Inflammatory macrophage treated with lipopolysaccharide for 1 hour (primary cell): ENCODE results near the gene DIP2C.
"Not testable (repeated sequence)": the region's sequence is repeated elsewhere in the genome, so short reads cannot be mapped to it uniquely, and the experiment has no call there.

ENCODE experiments used
- DNase-seq, 2 donors: peaks; one replicate each; pipeline ENCODE4 v3.0.0-alpha.2; 2020 to 2022

The DIP2C gene

DNA sequence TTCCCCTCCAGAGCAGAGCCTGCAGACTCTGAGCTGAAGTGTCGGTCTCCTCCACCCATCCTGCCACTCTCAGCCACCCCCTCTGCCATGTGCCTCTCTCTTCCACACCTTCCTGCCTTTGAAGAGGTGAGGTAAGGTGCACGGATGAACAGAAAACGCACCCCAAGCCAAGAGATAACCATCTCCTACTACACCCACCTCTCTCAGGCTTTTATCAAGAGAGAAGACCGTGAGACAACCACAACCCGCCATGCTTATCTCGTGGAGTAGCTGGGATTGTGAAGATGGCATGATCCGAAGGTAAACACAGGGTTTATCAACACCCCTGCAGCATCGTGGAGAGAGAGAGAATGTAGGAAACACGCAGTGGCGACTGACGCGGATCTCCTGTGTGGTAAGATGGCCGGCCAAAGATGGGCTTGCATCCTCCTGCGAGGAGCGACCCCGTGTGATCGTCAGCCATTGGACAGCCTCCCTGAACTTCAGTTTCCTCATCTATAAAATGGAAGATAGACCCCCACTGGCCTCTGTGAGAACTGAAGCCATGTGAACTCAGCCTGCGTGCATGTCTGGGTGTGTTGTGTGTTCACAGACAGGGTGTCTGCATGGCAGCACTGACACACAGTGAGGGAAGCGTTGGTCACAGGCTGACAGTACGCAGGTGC is 219.0 kb downstream of the DIP2C start:
- no peak for DNase-seq

DNA sequence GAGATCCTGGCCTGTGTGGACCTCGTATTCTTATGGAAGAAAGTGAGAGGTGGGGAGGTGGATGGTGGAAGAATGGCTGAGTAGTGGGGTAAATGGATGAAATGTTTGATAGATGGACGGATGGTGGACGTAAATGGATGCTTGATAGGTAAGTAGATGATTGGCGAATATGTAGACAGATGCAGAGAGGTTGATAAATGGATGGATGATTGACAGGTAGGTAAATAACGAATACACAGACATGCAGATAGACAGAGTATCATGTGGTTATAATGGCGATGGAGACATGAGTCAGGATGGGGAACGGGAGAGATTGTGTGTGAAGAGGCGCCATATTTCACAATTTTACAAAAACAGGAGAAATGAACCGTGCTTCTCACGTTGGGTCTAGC is 219.5 kb downstream of the DIP2C start:
- no peak for DNase-seq

DNA sequence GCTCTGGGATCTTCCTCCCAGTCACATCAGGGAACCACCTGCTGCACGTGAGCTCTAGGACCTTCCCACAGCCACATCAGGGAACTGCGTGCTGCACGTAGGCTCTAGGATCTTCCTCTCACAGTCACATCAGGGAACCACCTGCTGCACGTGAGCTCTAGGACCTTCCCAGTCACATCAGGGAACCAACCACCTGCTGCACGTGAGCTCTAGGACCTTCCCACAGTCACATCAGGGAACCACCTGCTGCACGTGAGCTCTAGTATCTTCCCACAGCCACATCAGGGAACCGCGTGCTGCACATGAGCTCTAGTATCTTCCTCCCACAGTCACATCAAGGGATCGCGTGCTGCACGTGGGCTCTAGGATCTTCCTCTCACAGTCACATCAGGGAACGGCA is 229.7 kb downstream of the DIP2C start:
- no peak for DNase-seq

DNA sequence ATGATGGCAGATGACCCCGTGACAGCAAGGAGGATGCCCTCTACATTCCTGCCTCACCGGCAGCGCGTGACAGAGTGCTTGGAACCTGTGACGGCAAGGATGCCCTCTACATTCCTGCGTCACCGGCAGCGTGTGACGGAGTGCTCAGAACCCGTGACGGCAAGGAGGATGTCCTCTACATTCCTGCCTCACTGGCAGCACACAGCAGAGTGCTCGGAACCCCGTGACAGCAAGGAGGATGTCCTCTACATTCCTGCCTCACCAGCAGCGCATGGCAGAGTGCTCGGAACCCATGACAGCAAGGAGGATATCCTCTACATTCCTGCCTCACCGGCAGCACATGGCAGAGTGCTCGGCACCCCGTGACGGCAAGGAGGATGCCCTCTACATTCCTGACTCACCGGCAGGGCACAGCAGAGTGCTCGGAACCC is 231.0 kb downstream of the DIP2C start:
- DNase-seq: no peak

DNA sequence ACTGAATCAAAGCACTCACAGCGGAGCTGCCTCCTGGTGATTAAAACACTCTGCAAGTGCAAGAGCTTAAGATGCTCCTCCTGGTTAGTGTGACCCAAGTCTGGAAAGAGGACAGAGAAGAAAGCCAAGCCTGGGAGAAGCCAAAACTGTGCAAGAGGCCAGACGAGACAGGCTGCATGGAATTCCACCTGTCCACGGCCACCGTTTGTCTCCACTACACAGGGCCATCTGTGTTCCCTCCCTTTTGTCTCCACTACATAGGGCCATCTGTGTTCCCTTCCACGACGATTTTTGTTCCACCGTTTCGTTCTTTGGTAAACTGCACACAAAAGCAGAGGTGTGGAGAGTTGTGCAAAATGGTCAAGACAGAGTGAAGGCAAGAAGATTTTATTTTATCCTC is 233.0 kb downstream of the DIP2C start:
- DNase-seq: no peak

DNA sequence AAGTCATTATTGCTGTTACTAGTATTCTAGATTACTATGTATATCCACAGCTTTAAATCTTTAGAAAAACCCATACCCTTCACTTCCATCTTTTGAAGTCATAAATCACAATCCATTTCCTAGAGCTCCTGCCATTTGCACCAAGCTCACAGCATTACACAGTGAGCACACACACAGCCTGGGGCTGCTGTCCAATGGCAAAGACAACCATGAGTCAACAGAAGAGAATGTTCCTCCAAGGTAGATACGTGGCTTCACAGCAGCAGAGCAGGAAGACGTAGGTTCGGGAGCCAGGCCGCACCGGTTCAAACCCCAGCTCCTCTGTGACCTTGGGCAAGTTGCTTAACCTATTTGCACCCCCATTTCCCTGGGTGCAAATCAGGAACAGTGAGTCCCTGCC is 234.6 kb downstream of the DIP2C start:
- DNase-seq: no peak

DNA sequence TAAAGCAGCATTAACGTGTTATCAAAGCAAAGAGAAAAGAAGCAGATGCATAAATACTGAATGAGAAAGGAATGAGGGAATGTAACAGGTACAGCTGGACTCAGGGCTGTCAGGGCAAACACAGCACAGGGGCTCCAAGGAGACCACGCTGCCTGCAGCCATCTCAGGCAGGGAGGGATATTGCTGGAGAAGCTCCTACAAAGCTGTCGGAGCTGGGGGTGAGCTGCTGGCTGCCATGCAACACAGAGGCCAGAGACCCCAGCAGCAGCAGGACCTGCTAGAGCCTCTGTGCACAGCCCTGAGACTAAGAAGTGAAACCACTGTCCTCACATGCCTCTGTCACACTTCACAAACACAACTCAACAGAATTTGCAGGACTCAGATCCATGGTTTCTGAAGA is 235.8 kb downstream of the DIP2C start:
- DNase-seq: no peak

DNA sequence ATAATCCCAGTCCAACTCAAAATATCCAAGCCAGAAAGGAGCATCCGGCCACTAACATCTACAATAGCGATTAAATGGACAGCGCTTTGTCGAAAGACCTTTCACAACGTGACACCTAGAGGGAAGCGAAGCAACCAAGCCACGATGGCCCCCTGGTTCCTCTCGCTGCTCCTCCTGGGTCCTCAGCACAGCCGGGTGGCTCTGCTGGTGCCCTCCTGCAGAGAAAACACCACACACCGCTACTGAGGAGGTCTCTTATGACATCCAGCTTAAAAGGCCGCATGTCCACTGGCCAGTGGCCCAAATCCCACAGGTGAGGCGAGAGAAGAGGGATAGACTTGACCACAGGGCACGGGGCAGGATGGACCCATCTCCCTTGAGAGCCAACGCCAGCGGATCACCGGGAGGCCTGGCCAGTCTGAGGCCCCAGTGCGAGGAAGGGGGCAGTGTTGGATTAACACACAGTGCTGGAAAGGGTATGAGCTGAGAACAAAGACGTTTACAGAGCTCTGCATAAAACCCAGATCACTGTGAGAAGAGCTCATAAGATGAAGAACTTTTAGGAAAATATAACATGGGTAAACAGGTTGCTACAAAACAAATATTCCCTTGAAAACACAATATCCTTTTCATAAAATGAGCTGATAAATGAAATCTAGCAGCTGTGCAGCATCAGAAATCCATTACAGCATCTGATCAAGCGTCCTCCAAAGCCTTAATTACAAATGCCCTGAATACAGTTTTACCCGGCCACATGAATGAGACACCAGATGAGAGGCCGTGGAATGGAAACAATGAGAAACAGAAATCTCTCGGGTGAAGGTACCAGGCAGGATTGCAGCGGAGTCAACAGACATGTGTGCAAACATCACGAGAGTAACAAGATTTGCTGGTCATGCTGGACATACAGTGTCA is 236.7 kb downstream of the DIP2C start:
- no peak for DNase-seq

DNA sequence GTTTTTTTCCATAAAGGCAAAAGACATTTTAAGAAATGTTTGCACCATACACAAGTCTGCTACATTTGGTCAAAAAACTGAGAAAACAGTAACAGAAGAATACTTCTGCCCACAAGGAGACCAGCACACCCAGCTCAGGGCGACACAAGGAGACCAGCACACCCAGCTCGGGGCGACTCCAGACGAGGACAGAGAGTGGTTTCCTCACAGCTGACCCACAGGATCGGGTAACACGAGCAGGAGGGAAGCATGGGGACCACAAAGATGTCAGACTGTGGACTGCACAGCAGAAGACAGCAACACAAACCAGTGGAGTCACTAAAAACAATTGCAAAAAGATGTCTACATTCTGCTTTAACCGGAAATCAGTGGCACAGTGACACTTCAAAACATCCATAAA is 237.6 kb downstream of the DIP2C start:
- no peak for DNase-seq

DNA sequence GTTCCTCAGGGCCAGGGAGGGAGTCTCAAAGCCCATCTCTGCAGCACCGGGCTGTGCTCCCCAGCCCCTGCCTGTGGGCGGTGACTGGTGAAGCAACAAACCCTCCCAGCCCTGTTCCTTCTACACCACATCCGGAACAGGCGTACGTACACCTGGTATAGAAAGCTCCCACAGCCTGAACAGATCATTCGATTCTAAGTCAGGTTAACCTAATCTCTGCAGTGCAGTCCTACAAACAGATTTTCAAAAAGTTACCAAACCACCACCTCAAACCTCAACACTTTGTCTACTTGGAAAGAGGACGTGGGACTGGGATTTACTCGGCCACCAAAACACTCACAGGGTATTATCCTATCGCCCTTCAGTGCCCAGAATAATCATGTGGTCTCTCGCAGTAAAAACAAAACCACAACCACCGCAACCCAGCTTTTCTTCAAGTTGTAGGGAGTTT is 238.4 kb downstream of the DIP2C start:
- no peak for DNase-seq

DNA sequence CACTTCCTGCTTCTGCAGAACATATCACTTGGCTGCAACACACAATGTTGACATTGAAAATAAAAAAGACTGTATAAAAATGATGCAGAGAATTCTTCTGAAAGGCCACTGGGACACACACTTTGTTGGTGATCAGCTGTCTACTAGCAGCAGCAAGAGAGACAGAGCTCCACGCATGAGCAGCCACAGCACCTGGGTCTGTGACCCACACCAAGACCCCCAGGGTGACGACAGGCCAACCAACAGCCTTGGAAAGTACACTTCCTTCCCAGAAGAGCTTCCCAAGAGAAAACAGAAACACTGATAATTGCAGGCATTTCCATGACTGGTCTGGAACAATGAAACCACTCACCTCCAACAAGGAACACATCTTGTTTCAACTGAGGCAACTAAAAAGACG is 239.0 kb downstream of the DIP2C start:
- no peak for DNase-seq

DNA sequence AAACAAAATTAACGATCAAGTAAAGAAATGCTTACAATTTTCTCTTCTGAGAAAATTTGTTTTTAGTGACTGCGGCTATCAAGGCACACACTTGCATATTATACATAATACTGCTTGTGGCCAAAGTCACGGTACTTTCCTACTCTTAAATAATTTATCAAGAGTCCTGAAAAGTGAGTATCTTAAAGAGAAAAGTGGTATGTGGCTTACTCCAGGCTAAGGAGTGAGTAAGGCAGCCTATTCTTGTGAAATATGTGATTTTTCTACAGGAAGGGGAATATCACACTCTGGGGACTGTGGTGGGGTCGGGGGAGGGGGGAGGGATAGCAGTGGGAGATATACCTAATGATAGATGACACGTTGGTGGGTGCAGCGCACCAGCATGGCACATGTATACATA is 240.1 kb downstream of the DIP2C start:
- DNase-seq: not testable (repeated sequence)

DNA sequence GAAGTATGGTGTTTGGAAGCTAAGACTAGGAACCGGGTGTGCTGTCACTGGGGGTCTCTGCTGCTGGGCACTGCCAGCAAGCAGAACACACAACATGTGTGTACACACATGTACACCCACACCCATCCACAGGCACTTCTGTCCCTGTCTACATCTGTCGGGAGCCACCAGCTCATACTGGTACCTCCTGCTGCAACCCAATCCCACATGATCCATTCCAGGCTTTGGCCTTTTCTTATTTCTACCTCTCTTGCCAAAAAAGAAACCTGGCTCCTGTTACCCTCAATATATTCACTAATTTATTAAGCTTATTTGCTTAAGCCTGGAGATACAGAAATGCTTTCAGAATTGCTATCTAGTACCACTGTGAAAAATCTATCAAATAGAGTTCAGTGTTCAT is 246.0 kb downstream of the DIP2C start:
- DNase-seq: no peak

DNA sequence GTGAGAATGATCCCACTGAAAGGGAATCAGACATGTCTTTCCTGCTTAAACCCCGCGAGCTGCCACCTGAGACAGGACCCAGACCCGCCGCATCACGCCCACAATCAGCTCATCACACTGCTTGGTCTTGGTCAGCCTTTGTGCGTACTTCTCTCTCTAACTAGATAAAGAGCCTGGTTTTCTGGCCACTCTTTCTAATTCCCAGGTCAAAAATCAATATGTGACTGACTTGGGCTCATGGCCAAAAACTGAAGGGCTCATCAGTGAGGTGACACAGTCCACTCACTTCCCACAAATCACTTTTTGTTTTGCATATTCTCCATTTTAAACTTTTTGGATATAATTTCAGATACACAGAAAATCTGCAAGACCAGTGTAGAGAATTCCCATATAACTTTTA is 247.3 kb downstream of the DIP2C start:
- no peak for DNase-seq

DNA sequence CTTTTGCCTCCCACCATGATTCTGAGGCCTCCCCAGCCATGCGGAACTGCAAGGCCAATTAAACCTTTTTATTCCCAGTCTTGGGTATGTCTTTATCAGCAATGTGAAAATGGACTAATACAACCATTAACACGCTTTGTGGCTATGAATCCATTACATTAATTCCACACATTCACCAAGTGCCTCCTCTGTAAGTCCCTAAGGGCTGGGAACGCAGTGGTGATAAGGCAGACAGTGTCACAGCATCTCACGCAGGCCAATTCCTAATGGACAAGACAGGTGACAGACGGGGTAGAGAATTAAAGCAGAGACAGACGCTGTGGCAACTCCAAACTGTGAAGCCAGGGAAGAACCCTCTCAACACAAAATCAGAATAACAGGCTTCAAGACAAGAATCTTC is 247.8 kb downstream of the DIP2C start:
- DNase-seq: no peak

DNA sequence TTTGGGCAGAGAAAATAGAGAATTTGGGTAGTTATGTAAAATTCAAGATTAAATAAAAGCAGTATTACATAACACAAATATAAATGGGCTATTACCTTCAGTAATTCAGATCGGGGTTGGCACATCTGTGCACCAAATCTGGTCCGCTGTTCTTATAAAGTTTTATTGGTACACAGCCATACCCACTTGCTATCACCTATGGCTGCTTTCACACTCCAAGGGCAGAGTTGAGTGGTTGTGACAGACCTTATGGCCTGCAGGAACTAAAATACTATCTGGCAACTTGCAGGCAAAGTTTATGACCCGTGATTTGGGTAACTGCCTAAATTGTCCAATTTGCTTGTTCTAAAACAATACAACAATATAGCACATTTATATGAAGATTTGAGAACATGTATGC is 249.3 kb downstream of the DIP2C start:
- no peak for DNase-seq

DNA sequence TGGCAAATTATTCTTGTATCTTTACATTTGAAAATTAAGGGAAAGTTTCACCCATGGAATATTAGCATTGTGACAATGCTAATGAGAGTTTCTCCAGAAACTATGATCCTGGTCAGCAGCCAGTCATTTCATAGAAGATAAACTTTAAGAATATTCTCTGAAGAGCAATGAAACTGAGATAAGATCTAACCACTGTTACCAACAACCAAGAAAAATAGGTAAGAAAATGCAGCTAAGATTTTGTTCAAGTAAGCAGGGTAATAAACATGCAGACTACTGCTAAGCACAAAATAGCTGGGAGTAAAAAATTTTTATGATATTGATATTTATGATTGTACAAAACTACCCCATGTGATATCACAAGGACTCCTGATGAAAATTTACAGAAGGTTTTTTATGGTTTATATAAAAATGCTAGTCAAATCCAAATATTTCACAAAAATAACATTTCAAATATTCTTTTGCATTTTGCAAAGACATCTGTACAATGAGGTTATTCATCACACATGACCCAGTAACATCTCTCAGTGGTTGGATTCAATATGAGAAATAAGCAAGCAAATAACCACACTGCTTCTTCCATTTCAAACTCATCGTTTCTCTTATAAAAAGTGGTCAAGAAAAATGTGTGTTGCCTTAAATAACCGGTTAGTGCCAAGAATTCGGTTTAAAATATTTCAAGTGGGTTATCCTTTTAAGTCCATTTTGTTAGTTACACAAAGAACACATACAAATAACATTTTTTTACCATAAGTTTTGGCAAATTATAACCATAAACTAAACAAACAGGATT is 251.6 kb downstream of the DIP2C start:
- no peak for DNase-seq

DNA sequence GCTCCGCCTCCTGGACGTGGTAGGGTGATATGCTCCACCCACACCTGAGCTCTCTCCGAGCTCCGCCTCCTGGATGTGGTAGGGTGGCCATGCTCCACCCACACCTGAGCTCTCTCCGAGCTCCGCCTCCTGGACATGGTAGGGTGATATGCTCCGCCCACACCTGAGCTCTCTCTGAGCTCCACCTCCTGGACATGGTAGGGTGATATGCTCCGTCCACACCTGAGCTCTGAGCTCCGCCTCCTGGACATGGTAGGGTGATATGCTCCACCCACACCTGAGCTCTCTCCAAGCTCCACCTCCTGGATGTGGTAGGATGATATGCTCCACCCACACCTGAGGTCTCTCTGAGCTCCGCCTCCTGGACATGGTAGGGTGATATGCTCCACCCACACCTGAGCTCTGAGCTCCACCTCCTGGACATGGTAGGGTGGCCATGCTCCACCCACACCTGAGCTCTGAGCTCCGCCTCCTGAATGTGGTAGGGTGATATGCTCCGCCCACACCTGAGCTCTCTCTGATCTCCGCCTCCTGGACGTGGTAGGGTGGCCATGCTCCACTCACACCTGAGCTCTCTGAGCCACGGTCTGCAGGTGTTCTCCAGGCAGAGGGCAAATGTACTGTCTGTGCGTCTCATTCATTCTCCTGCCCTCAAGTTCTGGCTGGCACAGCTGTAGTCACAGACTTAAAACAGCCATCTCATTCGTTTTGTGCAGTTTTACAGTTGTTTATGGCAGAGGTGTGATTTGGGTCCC is 252.4 kb downstream of the DIP2C start:
- DNase-seq: no peak

DNA sequence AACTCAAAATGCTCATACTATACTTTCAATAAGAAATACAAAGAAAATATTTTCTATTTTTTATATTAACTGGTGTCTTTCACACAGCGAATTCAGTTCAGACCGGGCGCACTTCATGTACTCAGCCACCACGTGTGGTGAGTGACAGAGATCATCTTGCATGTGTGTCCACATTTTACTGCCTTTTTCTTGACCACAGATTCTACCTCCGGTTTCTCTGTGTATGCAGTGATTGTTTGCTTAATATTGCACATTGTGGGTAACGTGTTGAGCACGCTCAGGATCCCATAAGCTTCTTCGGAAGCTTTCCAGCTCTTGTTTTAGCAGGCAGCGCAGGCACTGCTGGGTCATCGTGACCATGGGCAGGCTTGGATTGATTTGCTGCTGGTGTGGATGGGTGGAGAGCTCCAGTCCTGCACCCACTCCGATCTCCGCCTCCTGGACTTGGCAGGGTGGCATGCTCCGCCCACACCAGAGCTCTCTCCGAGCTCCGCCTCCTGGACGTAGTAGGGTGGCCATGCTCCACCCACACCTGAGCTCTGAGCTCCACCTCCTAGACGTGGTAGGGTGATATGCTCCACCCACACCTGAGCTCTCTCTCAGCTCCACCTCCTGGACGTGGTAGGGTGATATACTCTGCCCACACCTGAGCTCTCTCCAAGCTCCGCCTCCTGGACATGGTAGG is 253.3 kb downstream of the DIP2C start:
- DNase-seq: no peak

DNA sequence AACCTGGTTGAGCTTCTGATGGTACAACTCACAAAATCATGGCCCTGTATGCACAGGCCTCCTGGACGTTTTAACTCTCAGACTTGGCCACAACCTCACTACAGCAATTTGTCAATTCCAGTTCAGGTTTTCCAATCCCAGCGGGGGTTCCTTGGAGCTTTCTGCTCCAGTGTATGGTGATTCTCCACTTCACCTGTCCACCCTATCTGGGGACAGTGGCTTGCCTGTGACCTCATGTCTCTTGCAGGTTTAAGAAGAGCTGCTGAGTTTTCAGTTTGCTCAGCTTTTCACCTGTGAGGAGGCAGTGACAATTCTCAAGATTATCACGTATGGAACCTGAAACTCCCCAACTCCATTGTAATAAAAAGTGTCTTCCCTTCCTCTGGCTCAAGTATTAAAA is 254.1 kb downstream of the DIP2C start:
- DNase-seq: no peak

DNA sequence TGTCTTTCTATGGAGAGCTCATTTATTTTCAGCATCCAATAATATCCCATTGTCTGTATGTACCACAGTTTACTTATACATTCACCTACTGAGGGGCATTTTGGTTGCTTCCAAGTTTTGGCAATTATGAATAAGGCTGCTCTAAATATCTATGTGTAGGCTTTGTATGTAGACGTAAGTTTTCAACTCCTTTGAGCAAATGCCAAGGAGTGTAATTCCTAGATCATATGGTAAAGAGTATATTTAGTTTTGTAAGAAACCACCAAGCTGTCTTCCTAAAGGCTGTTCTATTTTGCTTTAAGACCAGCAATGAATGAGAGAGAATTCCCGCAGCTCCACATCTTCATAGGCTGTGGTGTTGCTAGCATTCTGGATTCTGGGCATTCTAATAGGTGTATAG is 259.8 kb downstream of the DIP2C start:
- no peak for DNase-seq
